OCI-LY3 (cell line): ENCODE results near the gene SMYD3.
A peak's percentile ranks its signal among the peaks of the same experiment; 100 is the strongest.

ENCODE experiments used
- H2AFZ ChIP-seq: fragments of 200-600, 300-600 bp; shearing (Covaris generic); 2 replicates; pipeline ENCODE4 v1.6.0; 2014; ENCODE audit warnings: antibody characterized with exemption, low read depth, low read length
- H3K27ac ChIP-seq: fragments of 200-600, 300-600 bp; sonication (generic); 2 replicates; pipeline ENCODE4 v1.5.1; 2014; ENCODE audit warnings: mild to moderate bottlenecking, low read length, moderate library complexity, mixed read lengths
- H3K27me3 ChIP-seq: fragments of 200-600, 300-600 bp; sonication (generic); 2 replicates; pipeline ENCODE4 v1.6.1; 2014; ENCODE audit warnings: low read depth, low read length, mixed read lengths
- H3K36me3 ChIP-seq: fragments of 200-600, 300-600 bp; sonication (generic); replicated peaks from 2 replicates; pipeline ENCODE3; 2014; ENCODE audit warnings: low read depth, low read length, mixed read lengths
- H3K4me1 ChIP-seq: fragments of 300-600, 200-600 bp; sonication (generic); 2 replicates; pipeline ENCODE4 v1.6.1; 2014; ENCODE audit warnings: low read length, mixed read lengths
- H3K4me2 ChIP-seq: fragments of 200-600, 300-600 bp; sonication (generic); 2 replicates; pipeline ENCODE4 v1.6.1; 2014; ENCODE audit warnings: low read length, mixed read lengths
- H3K4me3 ChIP-seq: fragments of 300-600, 200-600 bp; sonication (generic); 2 replicates; pipeline ENCODE4 v1.5.1; 2014; ENCODE audit warnings: antibody characterized with exemption, mild to moderate bottlenecking, low read length, moderate library complexity
- H3K79me2 ChIP-seq: fragments of 300-600, 200-600 bp; shearing (Covaris generic); 2 replicates; pipeline ENCODE4 v1.6.1; 2014; ENCODE audit warnings: mild to moderate bottlenecking, low read length, mixed read lengths
- H3K9ac ChIP-seq: fragments of 300-600, 200-600 bp; shearing (Covaris generic); 2 replicates; pipeline ENCODE4 v1.6.0; 2014; ENCODE audit warnings: mild to moderate bottlenecking, low read length, moderate library complexity
- H3K9me3 ChIP-seq: fragments of 200-600, 300-600 bp; shearing (Covaris generic); 2 replicates; pipeline ENCODE4 v1.6.1; 2014; ENCODE audit warnings: low read length, mixed read lengths; ENCODE audit not compliant: insufficient read depth
- H4K20me1 ChIP-seq: fragments of 200-600, 300-600 bp; sonication (generic); 2 replicates; pipeline ENCODE4 v1.6.1; 2016; ENCODE audit warnings: low read length, mixed read lengths; ENCODE audit not compliant: insufficient read depth
- CTCF ChIP-seq: fragments of 200-600, 300-600 bp; sonication (generic); IDR thresholded peaks from 2 replicates; pipeline ENCODE4 v1.5.1; 2014; ENCODE audit warnings: antibody characterized with exemption, low read length, low read depth
- EZH2phosphoT487 ChIP-seq: fragments of 200-600 bp; shearing (Covaris generic); IDR thresholded peaks from 2 replicates; pipeline ENCODE4 v1.6.1; 2018; ENCODE audit warnings: antibody characterized with exemption, mixed run types, low read depth

The SMYD3 gene

GRCh38 chr1:246428542-246429308, 78.4 kb downstream of the SMYD3 start:
- H3K4me3 ChIP-seq = peak overlapping the region; percentile 67
- H3K27ac ChIP-seq = peak overlapping the region; percentile 26
- no peaks in the 10 kb centered on the region for H4K20me1 ChIP-seq
- peak overlapping the region; percentile 58; the same call in 1 of the 2 replicates for H2AFZ ChIP-seq
- H3K4me1 ChIP-seq = peaks cover 32% of the 10 kb centered on the region
- TF ChIP-seq CTCF = 0 out of 2 replicates have a peak, but pooled peaks have one; percentile 5
- no peak for TF ChIP-seq EZH2phosphoT487
- peak overlapping the region; percentile 43 for H3K9ac ChIP-seq
- H3K4me2 ChIP-seq = peak overlapping the region; percentile 70
- peaks cover 6% of the 10 kb centered on the region; the same call in 1 of the 2 replicates for H3K9me3 ChIP-seq
- no peaks in the 10 kb centered on the region for H3K27me3 ChIP-seq
- H3K79me2 ChIP-seq = no peaks in the 10 kb centered on the region; the same call in 1 of the 2 replicates
- peaks cover 4% of the 10 kb centered on the region for H3K36me3 ChIP-seq

- Histone ChIP-seq H3K4me3 (no peak overlapping the region), H3K9me3 (peaks cover 6% of the 10 kb centered on the region; the same call in 1 of the 2 replicates), H3K27me3 (no peaks in the 10 kb centered on the region), H3K27ac (no peak overlapping the region), H3K4me1 (peaks cover 32% of the 10 kb centered on the region), H3K9ac (no peak overlapping the region), H2AFZ (no peak overlapping the region), H3K36me3 (peaks cover 3% of the 10 kb centered on the region), H3K79me2 (no peaks in the 10 kb centered on the region; the same call in 1 of the 2 replicates), H4K20me1 (no peaks in the 10 kb centered on the region), H3K4me2 (no peak overlapping the region)
- TF ChIP-seq EZH2phosphoT487 (no peak), CTCF (no peak)
Measured at GRCh38 chr1:246427611-246428010, 79.5 kb downstream of the SMYD3 start.

GRCh38 chr1:246425895-246426294, 81.2 kb downstream of the SMYD3 start:
- Histone ChIP-seq H3K9me3 (peaks cover 6% of the 10 kb centered on the region; the same call in 1 of the 2 replicates), H4K20me1 (no peaks in the 10 kb centered on the region), H3K9ac (no peak overlapping the region), H3K4me2 (no peak overlapping the region), H2AFZ (no peak overlapping the region), H3K36me3 (peaks cover 3% of the 10 kb centered on the region), H3K27me3 (no peaks in the 10 kb centered on the region), H3K79me2 (no peaks in the 10 kb centered on the region), H3K4me1 (peaks cover 25% of the 10 kb centered on the region), H3K27ac (no peak overlapping the region), H3K4me3 (no peak overlapping the region)
- no peak for TF ChIP-seq CTCF
- no peak for TF ChIP-seq EZH2phosphoT487

GRCh38 chr1:246425139-246425794, 81.8 kb downstream of the SMYD3 start:
- Histone ChIP-seq H3K27ac (no peak overlapping the region), H3K4me1 (peaks cover 22% of the 10 kb centered on the region), H3K4me3 (no peak overlapping the region), H4K20me1 (no peaks in the 10 kb centered on the region), H3K9ac (no peak overlapping the region), H3K36me3 (peaks cover 3% of the 10 kb centered on the region), H2AFZ (no peak overlapping the region), H3K27me3 (no peaks in the 10 kb centered on the region), H3K4me2 (no peak overlapping the region), H3K9me3 (peaks cover 6% of the 10 kb centered on the region; the same call in 1 of the 2 replicates), H3K79me2 (no peaks in the 10 kb centered on the region)
- TF ChIP-seq CTCF = no peak
- TF ChIP-seq EZH2phosphoT487 = no peak
